ENCODE results near the gene RBM5.

- TF ChIP-seq SMAD4 (CRISPR knock-in tag; IDR thresholded peaks at IDR 0.05) (no peak), PREB (CRISPR knock-in tag; IDR thresholded peaks at IDR 0.05; ENCODE audit: borderline replicate concordance) (no peak)
Observed at GRCh38 chr3:50128001-50128400, 39.3 kb downstream of the RBM5 start.

All from WTC11 (cell line).